Right ventricle myocardium superior (tissue), 1 donor: ENCODE data around the gene CBX4. TPM values are rescaled to one million over a fixed set of nuclear protein-coding genes. Genes with fewer than 3 reads are reported as not detected.

ENCODE experiments used
- ATAC-seq: fragments of 200-7000 bp; cut with Tn5 transposase; one replicate; pipeline ENCODE4 v1.9.1; 2020; ENCODE audit warnings: mild to moderate bottlenecking; ENCODE audit not compliant: poor library complexity
- DNase-seq: peaks from one replicate; pipeline ENCODE4 v3.0.0-alpha.2; 2020
- intact Hi-C: fragments of 100-400 bp; cut with DNase I; formaldehyde crosslinking; loops from one replicate; pipeline ENCODE4 v1.11.2; 2022
- total RNA-seq: library from RNA; stranded (reverse); fragmentation: NEBNext Ultra II Directional; extraction: Animal tissue kit (Norgen Biotek cat#: 25700); gene quantifications from one replicate; pipeline ENCODE4 v1.2.1, GENCODE V29; 2021
- donor health status: DM: no; HTN: yes; CAD: no; lungs with severe emphysema.

CBX4 gene
- total RNA-seq, 1 donor from 2014 or later, result 25.6 TPM

DNA sequence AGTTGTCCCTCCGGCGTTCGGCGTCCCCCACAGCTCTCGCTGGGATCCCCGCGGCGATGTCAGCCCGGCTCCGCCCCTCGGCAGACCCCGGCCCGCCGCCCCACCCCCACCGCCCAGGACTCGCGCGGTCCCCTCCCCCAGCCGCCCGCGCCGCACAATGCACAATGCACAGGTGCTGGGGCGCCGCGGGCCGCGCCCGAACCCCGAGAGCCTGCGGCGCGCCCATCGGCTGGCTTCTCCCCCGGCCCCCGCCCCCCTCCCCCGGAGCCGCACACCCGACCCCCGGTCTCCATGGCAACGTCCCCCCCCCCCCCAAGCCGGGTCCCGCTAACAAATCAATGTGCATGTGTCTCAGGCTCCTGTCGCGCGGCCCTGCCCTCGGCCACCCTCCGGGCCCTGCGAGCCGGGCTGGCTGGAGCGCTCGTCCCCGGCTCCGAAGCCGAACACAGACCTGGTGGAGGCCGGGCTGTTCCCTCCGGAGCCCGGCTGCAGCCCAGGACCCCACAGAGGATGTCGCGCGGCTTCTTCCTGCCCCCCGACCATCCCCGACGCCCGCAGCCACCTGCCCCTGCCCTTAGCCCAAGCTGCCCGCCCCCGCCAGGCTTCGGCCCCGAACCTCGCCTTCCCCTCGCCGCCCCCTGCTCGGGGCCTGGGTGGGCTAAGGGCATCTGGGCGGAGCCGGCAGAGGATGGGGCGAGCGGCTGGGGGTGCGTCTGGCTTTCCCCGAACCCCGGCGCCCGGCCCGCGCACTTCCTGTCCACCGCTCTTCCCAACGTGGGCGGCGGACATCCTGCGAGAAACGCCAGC lies 41.5 kb downstream of the CBX4 start:
- peak; percentile 14 for ATAC-seq
- DNase-seq, result peak; percentile 51
- intact Hi-C loops, result loop anchor here (5.0 kb wide), 1 partner anchor 45 kb away; no protein-coding TSS in a partner anchor

- intact Hi-C loops, result loop anchor here (5.0 kb wide), 1 partner anchor 45 kb away; no protein-coding TSS in a partner anchor
- peak; percentile 100 for DNase-seq
- peak; percentile 97 for ATAC-seq
Observed at GRCh38 chr17:79796763-79797491, 42.3 kb downstream of the CBX4 start, which contains the start of gene CBX8. TSS of gene CBX8 (minus strand) at chr17:79797077. CDS start at chr17:79796998, 79 bp downstream.

DNA sequence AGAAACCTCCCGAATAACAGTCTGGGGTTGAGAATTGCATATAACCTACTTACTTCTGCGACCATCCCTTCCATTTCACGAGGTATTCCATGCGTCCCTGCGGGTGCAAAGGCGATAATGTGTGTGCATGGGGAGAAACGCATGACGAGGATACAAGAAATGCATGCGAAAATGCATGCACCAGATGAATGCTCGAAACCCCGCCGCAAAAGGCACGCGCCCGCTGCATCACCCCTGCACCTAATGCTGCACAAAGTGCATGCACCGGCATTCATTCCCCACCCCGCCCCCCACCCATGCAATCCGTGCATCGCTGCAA lies 42.8 kb downstream of the CBX4 start:
- ATAC-seq (no peak), DNase-seq (no peak)
- intact Hi-C loops, result loop anchor here (5.0 kb wide), 1 partner anchor 46 kb away; no protein-coding TSS in a partner anchor

DNA sequence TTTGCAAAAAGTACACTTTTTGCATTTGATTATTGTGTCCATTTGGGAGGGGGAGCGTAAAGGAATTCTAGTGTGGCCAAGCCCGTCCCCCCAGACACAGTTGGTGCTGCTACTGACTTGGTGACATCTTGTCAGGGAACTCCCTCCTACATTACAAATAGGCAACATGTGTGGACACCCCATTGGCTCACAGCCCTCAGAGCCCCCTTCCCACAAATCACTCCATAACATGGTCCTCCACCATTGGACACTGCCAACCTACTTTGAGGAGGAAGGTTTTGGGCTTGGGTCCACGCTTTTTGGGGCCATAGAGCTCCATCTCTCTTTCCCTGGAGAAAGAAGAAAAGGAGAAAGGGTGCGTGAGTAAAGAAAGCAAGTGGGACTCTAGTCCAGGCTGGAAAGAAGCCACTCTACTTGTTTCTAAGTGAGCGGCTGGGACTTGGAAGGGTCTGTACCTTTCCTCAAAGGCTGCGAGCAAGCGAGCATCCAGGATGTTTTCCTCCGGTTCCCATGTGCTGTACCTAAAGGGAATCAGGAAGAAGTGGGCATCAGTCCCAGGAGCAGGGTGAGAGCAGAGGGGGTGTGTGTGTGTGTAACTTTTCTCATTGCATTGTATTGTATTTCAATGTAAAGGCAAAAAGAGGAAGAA lies 43.3 kb downstream of the CBX4 start:
- intact Hi-C loops, result loop anchor here (5.0 kb wide), 1 partner anchor 46 kb away; no protein-coding TSS in a partner anchor
- no peak for ATAC-seq
- DNase-seq, result peak; percentile 25

DNA sequence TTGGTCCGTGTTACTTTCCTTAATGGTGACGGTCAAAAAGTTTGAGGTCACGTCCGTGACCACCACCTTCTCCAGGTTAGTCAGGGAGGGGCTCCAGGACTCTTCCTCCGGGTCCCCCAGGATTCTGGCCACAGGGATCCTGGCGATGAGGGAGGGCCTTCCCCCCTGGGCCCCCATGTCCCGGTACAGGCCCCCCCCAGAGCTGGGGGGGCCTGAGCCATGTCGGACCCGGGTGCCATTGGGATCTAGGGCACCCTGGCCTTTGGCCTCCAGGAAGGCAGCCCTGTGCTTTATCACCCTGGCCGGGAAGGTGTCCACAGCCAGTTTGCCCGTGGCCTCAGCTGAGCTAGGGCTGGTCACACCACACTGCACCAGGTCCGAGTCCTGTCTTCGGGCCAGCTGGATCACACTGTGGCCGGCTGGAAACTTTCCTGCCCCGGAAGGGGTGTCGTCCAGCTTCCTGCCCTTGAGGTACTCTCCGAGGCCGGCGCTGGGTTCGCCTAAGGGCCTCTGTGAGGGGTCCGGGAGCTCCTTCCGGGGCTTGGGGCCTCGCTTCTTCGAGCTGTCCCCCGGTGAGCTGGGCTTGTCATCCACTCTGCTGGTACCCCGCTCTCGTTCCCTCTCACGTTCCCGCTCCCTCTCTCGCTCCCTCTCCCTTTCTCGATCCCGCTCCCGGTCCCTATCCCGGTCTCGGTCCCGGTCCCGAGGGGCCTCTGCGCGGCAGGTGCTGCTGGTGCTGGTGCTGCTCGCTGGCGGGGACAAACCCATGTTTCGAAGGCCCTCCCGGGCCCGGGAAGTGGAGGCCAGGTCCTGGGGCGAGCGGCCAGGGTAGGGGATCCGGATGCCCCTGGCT lies 44.4 kb downstream of the CBX4 start:
- DNase-seq (peak; percentile 44), ATAC-seq (no peak)
- intact Hi-C loops, result loop anchor here (5.0 kb wide), 1 partner anchor 47 kb away; no protein-coding TSS in a partner anchor

DNA sequence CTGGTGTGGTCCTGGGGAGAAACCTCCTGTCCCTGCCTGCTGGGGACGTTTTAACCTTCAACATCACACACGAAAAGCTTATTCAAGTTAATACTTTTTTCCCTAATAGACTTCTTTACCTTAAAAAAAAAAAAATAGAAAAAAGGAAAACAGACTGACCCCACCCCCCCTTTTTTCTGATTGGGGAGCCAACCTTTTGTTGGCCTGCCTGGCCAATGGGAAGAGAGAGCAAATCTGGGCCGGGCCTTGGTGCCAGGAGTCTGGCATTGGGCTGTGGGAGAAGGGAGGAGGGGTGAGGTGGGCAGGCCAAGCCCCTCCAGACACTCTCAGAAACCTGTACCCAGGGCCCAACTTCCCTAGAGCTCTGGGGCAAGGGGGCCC lies 45.3 kb downstream of the CBX4 start:
- DNase-seq, result peak; percentile 18

DNA sequence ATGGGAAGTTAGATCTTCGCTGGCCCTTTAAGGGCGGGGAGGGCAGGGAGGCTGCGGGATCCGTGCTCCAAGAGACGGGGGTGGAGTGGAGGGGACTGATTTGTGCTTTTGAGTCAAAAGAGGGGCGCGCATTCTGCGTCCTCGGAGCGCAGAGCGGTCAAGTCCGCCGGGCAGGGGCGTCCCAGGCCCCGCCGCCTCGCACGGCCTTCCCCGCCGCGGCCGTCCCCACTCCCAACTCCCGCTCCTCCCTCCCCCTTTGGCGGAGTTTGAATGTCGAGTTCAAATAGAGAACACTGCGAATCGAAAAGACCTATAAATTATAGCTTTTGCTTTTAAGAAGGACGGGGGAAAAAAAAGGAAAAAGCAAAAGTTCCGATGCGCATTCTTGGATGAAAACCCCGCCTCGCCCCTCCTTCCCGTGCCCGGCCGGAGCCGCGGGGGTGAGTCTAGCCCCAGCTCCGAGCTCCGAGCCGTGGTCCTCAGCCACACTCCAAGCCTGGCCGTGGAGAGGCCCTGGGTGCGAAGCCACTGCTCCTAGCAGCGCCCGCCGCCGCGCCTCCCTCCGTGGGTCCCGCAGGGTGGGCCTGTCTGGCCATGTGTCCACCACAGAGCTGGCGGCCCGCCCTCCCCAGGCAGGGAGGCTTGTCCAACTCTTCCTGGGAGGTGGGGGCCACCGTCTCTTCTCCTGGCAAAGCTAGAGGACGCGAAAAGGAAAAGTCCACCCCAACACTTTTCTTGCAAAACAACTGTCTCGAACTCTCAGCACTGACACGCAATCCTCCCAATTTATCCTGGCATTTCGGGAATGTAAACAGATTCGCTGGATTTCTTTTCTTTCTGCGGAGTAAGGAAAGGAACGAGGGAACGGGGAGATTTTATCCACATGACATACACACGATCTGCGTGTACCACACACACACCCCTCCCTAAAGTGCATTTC lies 46.0 kb downstream of the CBX4 start:
- DNase-seq, result peak; percentile 50
- intact Hi-C loops, result no loop called here
- ATAC-seq, result no peak

More for the DNA sequence above, 45.3 kb downstream of the CBX4 start:
- ATAC-seq, result no peak
- intact Hi-C loops, result no loop called here

GRCh38 chr17:79792341-79792871 lies 46.8 kb downstream of the CBX4 start:
- peak; percentile 26 for DNase-seq
- no peak for ATAC-seq
- intact Hi-C loops, result no loop called here

DNA sequence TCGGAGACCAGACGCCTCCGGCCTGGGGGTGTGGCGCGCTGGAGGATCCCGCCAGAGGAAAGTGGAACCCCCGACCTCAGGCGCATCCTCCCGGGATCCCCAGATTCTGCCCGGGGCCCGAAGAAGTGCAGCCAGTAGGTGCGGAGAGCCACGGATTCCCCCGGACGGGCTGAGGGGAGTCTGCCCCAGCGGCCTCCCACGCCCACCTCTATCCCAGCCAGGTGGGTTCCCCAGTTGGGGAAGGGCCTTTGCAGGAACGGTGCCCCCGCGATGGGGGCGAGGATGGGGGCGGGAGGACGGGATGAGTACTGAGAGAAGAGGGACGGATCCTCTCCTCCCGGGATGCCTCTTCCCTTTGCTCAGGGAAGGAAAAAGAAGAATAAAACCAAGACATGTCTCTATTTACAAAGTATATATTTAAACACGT lies 47.5 kb downstream of the CBX4 start:
- ATAC-seq, result no peak
- intact Hi-C loops, result no loop called here
- no peak for DNase-seq

- intact Hi-C loops, result no loop called here
Observed at GRCh38 chr17:79790805-79791734, 48.2 kb downstream of the CBX4 start.

GRCh38 chr17:79789943-79790804 lies 49.1 kb downstream of the CBX4 start:
- intact Hi-C loops, result loop anchor here (10.0 kb wide), 1 partner anchor 125 kb away; no protein-coding TSS in a partner anchor
- ATAC-seq (peak; percentile 79), DNase-seq (peak; percentile 64)

More at GRCh38 chr17:79790805-79791734, 48.2 kb downstream of the CBX4 start:
- ATAC-seq (no peak), DNase-seq (peak; percentile 38)

DNA sequence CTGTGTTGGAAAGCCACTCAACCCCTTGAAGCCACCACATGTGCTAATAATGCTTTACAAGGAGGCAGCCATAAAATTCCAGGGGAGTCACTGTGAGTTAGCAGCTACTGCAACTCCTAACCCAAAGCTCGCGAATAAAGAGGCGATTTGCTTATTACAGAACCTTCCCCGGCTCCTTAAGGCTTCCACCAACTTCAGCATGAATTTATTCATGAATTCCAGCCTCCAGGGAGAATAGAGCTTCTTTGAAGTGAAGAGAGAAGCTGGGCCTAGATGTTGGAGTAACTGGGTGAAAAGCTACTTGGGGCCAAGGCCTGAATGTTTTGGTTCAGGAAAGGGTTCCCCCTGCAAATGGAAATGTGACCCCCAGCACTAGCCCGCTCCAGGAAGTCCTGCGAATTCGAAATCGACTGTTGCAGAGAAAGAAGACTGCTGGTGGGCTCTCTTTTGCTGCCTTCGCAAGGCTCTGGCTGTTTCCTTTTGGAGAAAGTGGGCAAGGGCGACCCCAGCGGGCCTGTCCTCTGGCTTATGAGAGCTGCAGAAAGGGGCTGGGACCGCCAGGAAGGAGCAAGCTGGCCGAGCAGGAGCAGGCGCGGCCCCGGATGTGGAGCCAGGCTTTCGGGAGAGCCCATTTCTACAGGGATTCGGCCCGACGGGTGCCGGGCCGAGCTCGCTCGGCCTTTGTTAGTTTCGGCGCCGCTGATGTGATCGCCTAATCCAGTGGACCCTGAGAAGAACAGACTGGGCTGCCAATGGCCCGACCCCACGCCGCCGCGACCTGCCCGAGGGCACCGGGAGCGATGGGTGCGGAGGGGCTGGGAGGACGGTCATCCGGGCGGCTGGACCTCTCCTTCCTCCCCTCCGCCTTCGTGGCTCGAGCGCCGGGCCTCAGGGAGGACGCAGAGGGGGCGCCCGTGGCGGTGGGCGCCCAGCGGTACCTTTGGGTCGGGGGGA lies 50.0 kb downstream of the CBX4 start:
- intact Hi-C loops, result loop anchor here (10.0 kb wide), 1 partner anchor 126 kb away; no protein-coding TSS in a partner anchor
- peak; percentile 28 for DNase-seq
- ATAC-seq, result peak; percentile 13

- intact Hi-C loops, result loop anchor here (10.0 kb wide), 1 partner anchor 126 kb away; no protein-coding TSS in a partner anchor
- DNase-seq, result peak; percentile 2
- ATAC-seq, result no peak
Observed at GRCh38 chr17:79788455-79788854, 50.8 kb downstream of the CBX4 start.
